Calu3 (cell line): ENCODE data around the gene ASB10. TPM values are rescaled to one million over a fixed set of nuclear protein-coding genes. Genes with fewer than 3 reads are reported as not detected.

Experiments
- BruUV-seq: library from RNA; stranded (reverse); fragments of 400-500 nt; replicated peaks from 2 replicates; lab custom pipeline; 2021; lab: Mats Ljungman, UMichigan
- CTCF ChIA-PET: fragments of 300-600 bp; sonication (Branson Sonifier 250); formaldehyde crosslinking; loops from one replicate; lab custom pipeline; 2022; ENCODE audit warnings: antibody characterized with exemption; lab: Charles Lee
- DNase-seq: peaks from one replicate; pipeline ENCODE4 v3.0.0; 2022
- H3K27ac Mint-ChIP-seq: one replicate; pipeline ENCODE4 v1.8.0; 2022; ENCODE audit warnings: mixed read lengths; ENCODE audit not compliant: unreplicated experiment
- H3K27me3 Mint-ChIP-seq: one replicate; pipeline ENCODE4 v1.8.0; 2022; ENCODE audit warnings: mixed read lengths; ENCODE audit not compliant: unreplicated experiment
- H3K36me3 Mint-ChIP-seq: one replicate; pipeline ENCODE4 v1.8.0; 2022; ENCODE audit warnings: mild to moderate bottlenecking, moderate library complexity, mixed read lengths; ENCODE audit not compliant: insufficient read depth, unreplicated experiment
- H3K4me1 Mint-ChIP-seq: one replicate; pipeline ENCODE4 v1.8.0; 2022; ENCODE audit warnings: mild to moderate bottlenecking, low read depth, mixed read lengths; ENCODE audit not compliant: unreplicated experiment
- H3K4me3 Mint-ChIP-seq: one replicate; pipeline ENCODE4 v1.8.0; 2022; ENCODE audit warnings: mild to moderate bottlenecking, low read depth, moderate library complexity, mixed read lengths; ENCODE audit not compliant: unreplicated experiment
- H3K9me3 Mint-ChIP-seq: one replicate; pipeline ENCODE4 v1.8.0; 2022; ENCODE audit warnings: low read depth, mixed read lengths; ENCODE audit not compliant: unreplicated experiment
- intact Hi-C: fragments of 100-400 bp; cut with micrococcal nuclease; formaldehyde crosslinking; loops from one replicate; pipeline ENCODE4 v1.10.0; 2022; ENCODE audit not compliant: unreplicated experiment
- total RNA-seq: library from RNA; stranded (reverse); gene quantifications from 2 replicates; pipeline ENCODE4 v1.2.3, GENCODE V29; 2022
- TF ChIP-seq, protein P1 (sequence below): fragments of 200-600 bp; IDR thresholded peaks from one replicate; pipeline ENCODE4 v1.8.0; 2022; ENCODE audit warnings: antibody characterized with exemption; ENCODE audit not compliant: unreplicated experiment

The ASB10 gene
- total RNA-seq, 1 experiment from 2014 or later: not detected

DNA sequence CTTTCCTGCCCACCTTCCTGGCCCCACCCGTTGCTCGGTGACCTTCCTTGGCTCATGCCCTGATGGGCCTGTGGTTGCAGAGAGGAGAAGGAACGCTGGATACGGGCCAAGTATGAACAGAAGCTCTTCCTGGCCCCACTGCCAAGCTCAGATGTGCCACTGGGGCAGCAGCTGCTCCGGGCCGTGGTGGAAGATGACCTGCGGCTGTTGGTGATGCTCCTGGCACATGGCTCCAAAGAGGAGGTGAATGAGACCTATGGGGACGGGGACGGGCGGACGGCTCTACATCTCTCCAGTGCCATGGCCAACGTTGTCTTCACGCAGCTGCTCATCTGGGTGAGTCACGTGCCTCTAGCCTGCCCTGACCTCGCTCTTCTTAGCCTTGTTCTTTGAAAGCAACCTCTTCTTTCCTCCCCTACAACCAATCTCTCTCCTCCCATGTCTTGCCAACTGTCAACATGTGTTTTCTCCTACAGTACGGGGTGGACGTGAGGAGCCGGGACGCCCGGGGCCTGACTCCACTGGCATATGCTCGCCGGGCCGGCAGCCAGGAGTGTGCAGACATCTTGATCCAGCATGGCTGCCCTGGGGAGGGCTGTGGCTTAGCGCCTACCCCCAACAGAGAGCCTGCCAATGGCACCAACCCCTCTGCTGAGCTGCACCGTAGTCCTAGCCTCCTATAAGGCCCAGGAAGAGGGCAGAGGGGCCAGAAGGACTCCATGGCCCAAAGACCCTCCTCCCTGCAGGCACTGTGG is 43.6 kb downstream of the ASB10 start:
- BruUV-seq: no TSS peak
- no peak overlapping the region for H3K4me3 Mint-ChIP-seq

DNA sequence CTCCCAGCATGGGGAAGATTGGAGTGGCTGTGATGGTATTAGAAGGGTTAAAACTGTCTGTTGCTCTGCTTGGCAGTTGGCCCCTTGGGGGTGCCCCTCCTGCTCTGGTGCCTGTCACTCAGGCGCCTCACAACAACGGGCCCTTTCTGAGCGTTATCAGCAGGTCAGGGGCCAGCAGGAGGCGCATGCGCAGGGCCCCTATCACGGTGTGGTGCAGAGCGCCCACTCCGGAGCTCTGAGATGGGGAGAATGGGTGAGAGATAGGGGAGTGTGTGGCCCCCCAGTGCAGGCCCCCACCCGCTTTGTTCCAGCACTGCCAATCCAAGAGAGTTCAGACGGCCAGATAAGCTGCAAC is 44.4 kb downstream of the ASB10 start:
- BruUV-seq: no TSS peak
- no peaks in the 10 kb centered on the region for H3K27me3 Mint-ChIP-seq
- H3K36me3 Mint-ChIP-seq: peaks cover 26% of the 10 kb centered on the region
- H3K4me1 Mint-ChIP-seq: no peaks in the 10 kb centered on the region
- intact Hi-C loops: no loop called here
- no peak overlapping the region for H3K27ac Mint-ChIP-seq
- CTCF ChIA-PET: interaction anchor here (0.6 kb wide), 1 partner anchor 14 kb away, joined by 9 read pairs; no protein-coding TSS in a partner anchor
- DNase-seq: no peak
- H3K4me3 Mint-ChIP-seq: no peak overlapping the region
- H3K9me3 Mint-ChIP-seq: no peaks in the 10 kb centered on the region
- TF ChIP-seq, protein P1, sequence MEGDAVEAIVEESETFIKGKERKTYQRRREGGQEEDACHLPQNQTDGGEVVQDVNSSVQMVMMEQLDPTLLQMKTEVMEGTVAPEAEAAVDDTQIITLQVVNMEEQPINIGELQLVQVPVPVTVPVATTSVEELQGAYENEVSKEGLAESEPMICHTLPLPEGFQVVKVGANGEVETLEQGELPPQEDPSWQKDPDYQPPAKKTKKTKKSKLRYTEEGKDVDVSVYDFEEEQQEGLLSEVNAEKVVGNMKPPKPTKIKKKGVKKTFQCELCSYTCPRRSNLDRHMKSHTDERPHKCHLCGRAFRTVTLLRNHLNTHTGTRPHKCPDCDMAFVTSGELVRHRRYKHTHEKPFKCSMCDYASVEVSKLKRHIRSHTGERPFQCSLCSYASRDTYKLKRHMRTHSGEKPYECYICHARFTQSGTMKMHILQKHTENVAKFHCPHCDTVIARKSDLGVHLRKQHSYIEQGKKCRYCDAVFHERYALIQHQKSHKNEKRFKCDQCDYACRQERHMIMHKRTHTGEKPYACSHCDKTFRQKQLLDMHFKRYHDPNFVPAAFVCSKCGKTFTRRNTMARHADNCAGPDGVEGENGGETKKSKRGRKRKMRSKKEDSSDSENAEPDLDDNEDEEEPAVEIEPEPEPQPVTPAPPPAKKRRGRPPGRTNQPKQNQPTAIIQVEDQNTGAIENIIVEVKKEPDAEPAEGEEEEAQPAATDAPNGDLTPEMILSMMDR: no peak

More for the DNA sequence above, 43.6 kb downstream of the ASB10 start:
- Mint-ChIP-seq H3K9me3 (no peaks in the 10 kb centered on the region), H3K27ac (no peak overlapping the region), H3K27me3 (no peaks in the 10 kb centered on the region), H3K4me1 (no peaks in the 10 kb centered on the region), H3K36me3 (peaks cover 26% of the 10 kb centered on the region)
- no peak for DNase-seq
- intact Hi-C loops: no loop called here
- TF ChIP-seq, protein P1: no peak
- CTCF ChIA-PET: no interaction called here

DNA sequence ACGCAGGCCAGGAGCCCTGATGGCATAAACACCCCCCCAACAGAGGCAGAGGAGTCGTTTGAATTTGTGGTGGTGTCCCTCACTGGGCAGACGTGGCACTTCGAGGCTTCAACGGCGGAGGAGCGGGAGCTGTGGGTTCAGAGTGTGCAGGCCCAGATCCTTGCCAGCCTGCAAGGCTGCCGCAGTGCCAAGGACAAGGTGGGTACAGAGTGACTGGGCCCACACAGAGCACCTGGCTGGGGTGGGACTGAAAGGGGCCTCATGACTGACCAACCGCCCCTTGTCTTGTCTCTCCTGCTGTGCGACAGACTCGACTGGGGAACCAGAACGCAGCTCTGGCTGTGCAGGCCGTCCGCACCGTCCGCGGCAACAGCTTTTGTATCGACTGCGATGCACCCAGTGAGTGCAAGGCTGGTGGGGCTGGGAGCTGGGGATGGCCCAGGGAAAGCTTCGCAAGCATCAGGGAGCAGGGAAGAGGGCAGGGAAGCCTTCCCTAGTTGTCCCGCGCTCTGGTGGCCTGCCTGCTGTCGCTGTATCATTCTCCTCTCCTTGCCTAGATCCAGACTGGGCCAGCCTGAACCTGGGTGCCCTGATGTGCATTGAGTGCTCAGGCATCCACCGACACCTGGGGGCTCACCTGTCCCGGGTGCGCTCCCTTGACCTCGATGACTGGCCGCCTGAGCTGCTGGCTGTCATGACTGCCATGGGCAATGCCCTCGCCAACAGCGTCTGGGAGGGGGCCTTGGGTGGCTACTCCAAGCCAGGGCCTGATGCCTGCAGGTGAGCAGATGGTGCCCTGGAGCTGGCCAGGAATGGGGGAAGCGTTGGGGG is 45.0 kb downstream of the ASB10 start:
- Mint-ChIP-seq H3K4me1 (no peaks in the 10 kb centered on the region), H3K27me3 (no peaks in the 10 kb centered on the region), H3K9me3 (no peaks in the 10 kb centered on the region), H3K4me3 (no peak overlapping the region), H3K36me3 (peaks cover 26% of the 10 kb centered on the region), H3K27ac (no peak overlapping the region)
- TF ChIP-seq, protein P1: no peak
- DNase-seq: no peak
- intact Hi-C loops: no loop called here
- CTCF ChIA-PET: interaction anchor here (0.6 to 1.2 kb wide), 3 partner anchors 14 to 939 kb away, joined by 3 to 9 read pairs (median 5); no protein-coding TSS in a partner anchor
- BruUV-seq: no TSS peak

DNA sequence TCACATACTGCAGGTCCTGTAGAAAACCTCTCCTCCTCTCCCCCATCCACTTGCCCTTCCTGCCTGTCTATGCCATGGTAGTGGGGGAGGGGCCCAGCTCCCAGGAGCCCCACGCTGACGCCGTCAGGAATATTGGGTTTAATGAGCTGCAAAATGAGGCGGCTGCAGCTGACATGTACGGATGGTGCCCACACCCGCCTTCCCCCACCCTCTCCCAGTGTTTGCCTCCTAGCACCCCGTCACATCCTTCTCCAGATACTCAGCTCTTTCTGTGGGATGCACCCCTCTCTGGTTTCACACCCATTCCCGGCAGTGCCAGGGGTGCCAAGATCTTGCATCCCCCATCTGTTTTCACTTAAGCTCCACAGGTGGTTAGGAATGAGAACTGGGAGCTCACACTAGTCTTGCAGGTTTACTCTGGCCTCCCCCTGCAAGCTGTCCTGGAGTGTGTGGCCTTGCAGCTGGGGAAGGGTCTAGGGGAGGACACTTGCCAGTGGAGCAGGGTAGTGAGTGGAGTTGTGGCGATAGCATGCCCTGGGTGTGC is 45.7 kb downstream of the ASB10 start:
- TF ChIP-seq, protein P1: no peak
- peaks cover 26% of the 10 kb centered on the region for H3K36me3 Mint-ChIP-seq
- no peaks in the 10 kb centered on the region for H3K4me1 Mint-ChIP-seq
- DNase-seq: no peak
- CTCF ChIA-PET: interaction anchor here (1.2 kb wide), 1 partner anchor 17 kb away, joined by 3 read pairs; no protein-coding TSS in a partner anchor
- intact Hi-C loops: no loop called here
- BruUV-seq: no TSS peak
- no peaks in the 10 kb centered on the region for H3K27me3 Mint-ChIP-seq
- no peak overlapping the region for H3K27ac Mint-ChIP-seq
- no peaks in the 10 kb centered on the region for H3K9me3 Mint-ChIP-seq
- H3K4me3 Mint-ChIP-seq: no peak overlapping the region
